T-helper 2 cell treated with Interferon-gamma antibody and Interleukin-4, amounts not matched to agents 5 μg/mL and 100 μg/mL, for 36 hours (primary cell): Measurements from ENCODE around the gene UBE2R2.
"Not testable (repeated sequence)": the region's sequence is repeated elsewhere in the genome, so short reads cannot be mapped to it uniquely, and the experiment has no call there.

Experiments used
- DNase-seq: peaks from one replicate; pipeline ENCODE4 v3.0.0; 2021; ENCODE audit warnings: low spot score
- H3K27ac Mint-ChIP-seq: one replicate; pipeline ENCODE4 v1.8.0; 2021; ENCODE audit warnings: mild to moderate bottlenecking, mixed read lengths
- H3K27me3 Mint-ChIP-seq: one replicate; pipeline ENCODE4 v1.8.0; 2021; ENCODE audit warnings: low read depth, mixed read lengths
- H3K36me3 Mint-ChIP-seq: one replicate; pipeline ENCODE4 v1.8.0; 2021; ENCODE audit warnings: low read depth, mixed read lengths
- H3K4me1 Mint-ChIP-seq: one replicate; pipeline ENCODE4 v1.8.0; 2021; ENCODE audit warnings: low read depth, mixed read lengths
- H3K4me3 Mint-ChIP-seq: one replicate; pipeline ENCODE4 v1.8.0; 2022; ENCODE audit warnings: mild to moderate bottlenecking, moderate library complexity, mixed read lengths
- H3K9me3 Mint-ChIP-seq: one replicate; pipeline ENCODE4 v1.8.0; 2021; ENCODE audit warnings: mixed read lengths

UBE2R2 gene, protein sequence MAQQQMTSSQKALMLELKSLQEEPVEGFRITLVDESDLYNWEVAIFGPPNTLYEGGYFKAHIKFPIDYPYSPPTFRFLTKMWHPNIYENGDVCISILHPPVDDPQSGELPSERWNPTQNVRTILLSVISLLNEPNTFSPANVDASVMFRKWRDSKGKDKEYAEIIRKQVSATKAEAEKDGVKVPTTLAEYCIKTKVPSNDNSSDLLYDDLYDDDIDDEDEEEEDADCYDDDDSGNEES

DNA sequence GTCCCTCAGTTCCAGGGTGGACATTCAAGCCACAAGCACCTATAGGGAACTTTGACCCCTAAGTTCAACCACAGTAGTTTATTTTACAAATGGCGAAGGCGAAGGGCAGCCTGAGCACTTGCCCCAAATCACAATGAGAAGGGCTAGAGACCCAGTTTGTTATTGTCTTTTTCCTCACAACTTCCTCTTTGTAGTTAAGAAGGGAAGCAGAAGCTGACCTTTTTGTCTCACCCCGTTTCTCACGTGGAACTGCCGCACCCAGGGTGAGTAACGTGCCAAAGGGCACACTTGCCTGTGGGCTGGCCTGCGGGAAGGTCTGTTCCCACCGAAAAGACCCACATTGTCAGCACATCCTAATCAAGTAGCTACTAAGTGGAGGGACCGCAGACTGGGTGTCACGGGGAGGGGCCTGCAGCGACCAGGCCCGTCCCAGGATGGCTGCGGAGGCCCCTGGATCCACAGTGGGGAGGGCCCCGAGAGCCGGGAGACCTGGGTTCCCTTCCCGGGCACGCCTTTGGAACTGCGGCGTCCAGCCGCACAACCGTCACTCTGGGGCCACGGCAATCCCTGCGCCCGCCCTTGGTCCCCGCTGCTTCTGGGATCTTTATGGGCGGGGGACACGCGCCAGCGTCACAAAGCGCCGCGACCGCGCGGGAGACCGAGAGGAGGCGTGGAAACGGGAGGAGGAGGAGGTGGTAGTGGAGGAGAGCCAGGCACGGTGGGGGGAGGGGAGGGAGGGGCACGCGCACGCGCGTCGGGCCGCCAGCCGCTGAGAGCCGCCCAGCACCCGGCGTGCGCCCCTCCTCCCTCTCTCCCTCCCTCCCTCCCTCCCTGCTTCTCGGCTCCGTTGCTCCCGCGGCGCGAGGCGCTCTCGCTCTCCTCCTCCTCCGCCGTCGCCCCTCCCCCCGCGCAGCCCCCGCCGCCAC is at the start of gene UBE2R2:
UBE2R2 (plus strand) TSS at position 834 of the 926 bp plus-strand sequence. CDS start 598 bp downstream, outside the sequence.
- H3K27ac Mint-ChIP-seq, result peak within 1 kb of the TSS; percentile 98
- peaks cover 48% of the 10 kb centered on the region for H3K4me1 Mint-ChIP-seq
- DNase-seq, result peak; percentile 89

DNA sequence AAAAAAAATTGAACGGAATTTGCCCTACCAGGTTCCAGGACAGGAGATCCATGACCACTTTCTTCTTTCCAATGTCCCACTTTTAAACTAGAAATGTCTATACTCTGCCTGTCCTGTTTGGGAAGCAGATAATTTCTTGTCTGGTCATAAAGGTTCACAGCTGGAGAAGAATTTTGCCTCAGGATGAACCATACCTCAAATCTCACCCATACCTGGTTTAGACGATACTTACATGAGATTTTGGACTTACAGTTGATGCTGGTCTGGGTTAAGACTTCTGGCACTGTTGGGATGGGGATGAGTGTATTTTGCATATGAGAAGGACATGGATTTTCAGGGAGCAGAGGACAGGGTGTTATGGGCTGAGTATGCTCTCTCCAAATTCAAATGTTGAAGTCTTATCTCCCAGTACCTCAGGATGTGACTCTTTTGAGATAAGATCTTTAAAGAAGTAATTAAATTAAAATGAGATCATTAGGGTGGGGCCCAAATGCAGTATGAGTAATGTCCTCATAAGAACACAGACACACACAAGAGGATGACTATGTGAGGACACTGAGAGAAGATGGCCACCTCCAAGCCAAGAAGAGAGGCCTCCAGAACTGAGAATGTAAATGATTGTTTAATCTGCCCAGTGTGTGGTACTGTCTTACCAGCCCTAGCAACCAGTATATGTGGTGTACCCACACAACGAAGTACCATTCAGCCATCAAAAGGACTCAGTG is 46.6 kb upstream of the UBE2R2 start:
- H3K9me3 Mint-ChIP-seq, H3K36me3 Mint-ChIP-seq, H3K4me3 Mint-ChIP-seq, DNase-seq, H3K27me3 Mint-ChIP-seq, H3K4me1 Mint-ChIP-seq: not testable (repeated sequence)
- peak overlapping the region; percentile 38 for H3K27ac Mint-ChIP-seq

More for the DNA sequence above, at the start of gene UBE2R2:
- Mint-ChIP-seq H3K36me3 (peaks cover 14% of the 10 kb centered on the region), H3K27me3 (peaks cover 6% of the 10 kb centered on the region), H3K4me3 (peak within 1 kb of the TSS; percentile 87), H3K9me3 (no peaks in the 10 kb centered on the region)

DNA sequence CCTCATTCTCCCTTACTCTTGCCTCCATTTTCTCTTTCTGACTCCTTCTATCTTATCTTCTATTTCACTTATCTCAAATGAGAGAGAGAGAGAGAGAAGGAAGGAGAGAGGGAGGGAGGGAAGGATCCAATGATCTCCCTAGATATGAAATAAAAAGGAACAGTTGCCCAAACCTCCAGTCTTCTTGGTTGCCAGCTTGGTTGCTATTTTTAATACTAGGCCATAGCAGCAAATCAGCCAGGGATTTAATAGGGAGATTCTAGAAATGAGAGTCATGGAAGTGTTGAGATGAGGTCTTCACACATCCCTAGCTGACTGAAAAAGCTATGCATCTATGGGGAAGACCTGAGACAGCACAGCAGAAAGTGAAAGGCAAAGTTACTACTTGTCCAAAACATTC is 43.8 kb upstream of the UBE2R2 start:
- not testable (repeated sequence) for H3K27ac Mint-ChIP-seq, H3K4me1 Mint-ChIP-seq, H3K36me3 Mint-ChIP-seq, H3K4me3 Mint-ChIP-seq, DNase-seq, H3K9me3 Mint-ChIP-seq
- H3K27me3 Mint-ChIP-seq, result peaks cover 16% of the 10 kb centered on the region

DNA sequence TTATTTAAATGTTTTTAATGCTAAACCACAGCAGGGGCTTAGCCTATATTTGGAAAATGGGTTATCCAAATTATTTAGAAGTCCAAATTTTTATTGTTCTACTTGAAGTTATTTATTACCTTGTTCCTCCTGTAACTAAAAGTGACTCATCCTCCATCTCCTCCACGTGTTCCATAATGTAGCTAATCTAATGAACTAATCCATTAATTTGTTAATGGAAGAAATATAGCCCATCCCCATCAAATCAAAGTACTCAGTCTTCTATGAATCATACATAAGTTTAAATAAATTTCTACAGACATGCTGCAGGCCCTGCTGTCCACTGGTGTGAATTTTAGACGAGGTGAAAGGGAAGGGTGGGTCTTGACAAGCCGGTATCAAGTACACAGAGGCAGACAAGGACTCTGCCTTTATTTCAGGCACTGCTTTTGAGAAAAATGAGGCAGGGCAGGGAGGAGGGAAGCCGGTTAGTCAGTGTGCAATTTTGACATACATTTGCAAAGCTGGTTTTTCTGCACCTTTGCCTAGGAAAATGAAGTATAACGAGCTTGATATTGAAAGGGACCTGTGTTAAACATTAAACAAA is 42.8 kb upstream of the UBE2R2 start:
- H3K4me3 Mint-ChIP-seq, DNase-seq, H3K27ac Mint-ChIP-seq, H3K9me3 Mint-ChIP-seq, H3K36me3 Mint-ChIP-seq: not testable (repeated sequence)
- H3K4me1 Mint-ChIP-seq, result peaks cover 14% of the 10 kb centered on the region
- H3K27me3 Mint-ChIP-seq, result peaks cover 21% of the 10 kb centered on the region

DNA sequence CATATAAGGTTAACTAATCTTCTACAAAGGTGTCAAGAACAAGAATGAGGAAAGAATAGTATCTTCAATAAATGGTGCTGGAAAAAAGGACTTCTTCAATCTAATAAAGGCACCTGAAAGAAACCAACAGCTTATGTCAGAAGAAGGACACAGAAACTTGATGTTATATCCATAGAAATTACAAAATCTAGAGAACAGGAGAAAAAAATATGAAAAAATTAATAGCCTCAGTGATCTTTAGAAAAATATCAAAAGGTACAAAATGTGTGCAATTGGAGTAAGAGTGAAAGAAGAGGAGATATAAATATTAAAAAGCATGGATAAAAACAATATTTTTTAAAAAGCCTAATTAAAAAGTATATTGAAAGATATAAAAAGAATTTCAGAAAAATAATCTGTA is 40.4 kb upstream of the UBE2R2 start:
- DNase-seq, result no peak
- no peak overlapping the region for H3K4me3 Mint-ChIP-seq
- H3K36me3 Mint-ChIP-seq, result no peaks in the 10 kb centered on the region
- no peak overlapping the region for H3K27ac Mint-ChIP-seq
- H3K4me1 Mint-ChIP-seq, result peaks cover 7% of the 10 kb centered on the region
- H3K9me3 Mint-ChIP-seq, result no peaks in the 10 kb centered on the region
- peaks cover 31% of the 10 kb centered on the region for H3K27me3 Mint-ChIP-seq

DNA sequence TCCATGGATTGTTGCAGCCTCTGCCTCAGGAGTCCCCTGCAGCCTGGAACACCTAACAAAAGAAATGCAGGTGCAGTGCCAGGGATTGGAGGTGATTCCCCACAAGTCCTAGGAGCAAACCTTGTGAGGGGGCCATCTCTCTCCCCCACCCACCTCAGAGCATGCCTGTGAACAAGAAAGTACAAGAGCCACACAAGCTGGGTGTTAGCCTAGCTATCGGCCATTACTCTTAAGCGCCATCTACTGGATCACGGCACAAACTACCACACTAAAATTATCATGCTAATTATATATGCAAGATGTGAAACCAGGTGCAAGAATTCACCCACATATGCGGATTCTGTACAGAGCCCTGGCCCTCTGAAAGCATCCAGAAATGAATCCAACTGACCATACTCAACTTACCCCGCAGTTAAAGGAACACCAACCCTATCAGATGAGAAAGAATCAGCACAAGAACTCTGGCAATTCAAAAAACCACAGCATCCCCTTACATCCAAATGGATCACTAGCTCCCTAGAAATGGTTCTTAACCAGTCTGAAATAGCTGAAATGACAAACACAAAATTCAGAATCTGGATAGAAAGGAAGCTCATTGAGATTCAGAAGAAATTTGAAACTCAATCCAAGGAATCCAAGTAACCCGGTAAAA is 38.1 kb upstream of the UBE2R2 start:
- DNase-seq, result peak; percentile 30
- peaks cover 35% of the 10 kb centered on the region for H3K27me3 Mint-ChIP-seq
- H3K9me3 Mint-ChIP-seq, result no peaks in the 10 kb centered on the region

DNA sequence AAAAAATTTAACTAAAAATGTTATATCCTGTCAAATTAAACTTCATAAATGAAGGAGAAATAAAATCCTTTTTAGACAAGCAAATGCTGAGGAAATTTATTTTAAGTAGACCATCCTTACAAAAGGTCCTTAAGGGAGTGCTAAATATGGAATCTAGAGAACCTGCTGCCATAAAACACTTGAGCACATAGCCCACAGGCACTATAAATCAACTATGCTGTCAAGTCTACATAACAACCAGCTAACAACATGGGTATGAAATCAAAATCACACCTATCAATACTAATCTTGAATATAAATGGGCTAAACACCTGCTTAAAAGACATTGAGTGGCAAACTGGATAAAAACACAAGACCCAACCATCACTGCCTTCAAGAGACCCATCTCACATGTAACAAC is 36.7 kb upstream of the UBE2R2 start:
- Mint-ChIP-seq H3K4me3 (no peak overlapping the region), H3K4me1 (peaks cover 13% of the 10 kb centered on the region), H3K27me3 (peaks cover 34% of the 10 kb centered on the region), H3K27ac (no peak overlapping the region), H3K36me3 (no peaks in the 10 kb centered on the region), H3K9me3 (no peaks in the 10 kb centered on the region)
- no peak for DNase-seq

More for the DNA sequence above, 38.1 kb upstream of the UBE2R2 start:
- no peak overlapping the region for H3K27ac Mint-ChIP-seq
- H3K4me3 Mint-ChIP-seq, result no peak overlapping the region
- peaks cover 13% of the 10 kb centered on the region for H3K4me1 Mint-ChIP-seq
- H3K36me3 Mint-ChIP-seq, result no peaks in the 10 kb centered on the region

DNA sequence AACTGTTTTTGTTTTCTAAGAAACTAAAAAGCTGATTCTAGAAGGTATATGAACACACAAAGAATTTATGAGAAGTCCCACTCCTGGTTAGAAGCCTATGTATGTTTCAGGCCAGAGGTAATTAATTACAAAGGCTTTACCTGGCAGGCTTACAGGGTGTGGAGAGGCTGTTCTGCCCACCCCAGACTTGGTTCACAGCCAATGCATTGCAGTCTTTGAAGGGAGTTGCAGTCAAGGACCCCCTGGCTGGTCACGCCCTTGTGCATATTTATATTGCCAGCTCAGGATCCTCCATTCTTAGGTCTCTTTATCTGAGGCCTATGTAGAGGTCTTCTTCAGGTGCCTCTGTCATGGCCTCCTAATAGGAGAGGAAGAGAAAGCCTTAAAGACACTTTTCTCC is 35.2 kb upstream of the UBE2R2 start:
- H3K9me3 Mint-ChIP-seq, result no peaks in the 10 kb centered on the region
- no peaks in the 10 kb centered on the region for H3K36me3 Mint-ChIP-seq
- H3K27me3 Mint-ChIP-seq, result peaks cover 36% of the 10 kb centered on the region
- no peak overlapping the region for H3K27ac Mint-ChIP-seq
- no peak overlapping the region for H3K4me3 Mint-ChIP-seq
- DNase-seq, result no peak
- H3K4me1 Mint-ChIP-seq, result peaks cover 10% of the 10 kb centered on the region

DNA sequence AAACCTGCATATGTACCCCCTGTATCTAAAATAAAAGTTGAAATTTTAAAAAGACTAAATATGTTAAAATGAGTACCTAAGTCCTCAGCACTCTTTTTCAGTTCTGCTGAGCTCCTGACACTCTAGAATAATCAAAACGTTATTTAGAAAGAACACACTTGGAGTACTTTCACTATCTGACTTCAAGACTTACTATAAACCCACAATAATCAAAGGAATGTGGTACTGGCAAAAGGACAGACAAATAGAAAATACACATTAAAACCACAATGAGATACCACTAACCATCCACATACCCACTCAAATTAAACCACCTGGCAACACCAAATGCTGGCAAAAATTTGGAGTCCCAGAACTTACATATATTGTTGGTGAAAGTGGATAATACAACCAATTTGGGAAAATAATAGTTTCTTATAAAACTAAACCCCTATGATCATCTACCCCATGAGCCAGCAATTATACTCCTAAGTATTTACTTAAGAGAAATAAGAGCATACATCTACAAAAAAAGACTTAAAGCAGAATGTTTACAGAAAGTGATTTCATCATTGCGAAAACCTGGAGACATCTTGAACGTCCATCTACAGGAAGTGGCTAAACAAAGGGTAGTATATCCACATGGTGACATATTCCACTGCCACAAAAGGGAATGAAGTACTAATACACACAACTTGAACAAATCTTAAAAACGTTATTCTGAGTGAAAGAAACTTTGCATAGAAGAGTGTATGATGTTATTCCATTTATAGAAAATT is 34.4 kb upstream of the UBE2R2 start:
- no peak for DNase-seq
- Mint-ChIP-seq H3K4me3 (no peak overlapping the region), H3K9me3 (no peaks in the 10 kb centered on the region), H3K27ac (no peak overlapping the region), H3K4me1 (peaks cover 10% of the 10 kb centered on the region), H3K27me3 (peaks cover 41% of the 10 kb centered on the region), H3K36me3 (no peaks in the 10 kb centered on the region)

DNA sequence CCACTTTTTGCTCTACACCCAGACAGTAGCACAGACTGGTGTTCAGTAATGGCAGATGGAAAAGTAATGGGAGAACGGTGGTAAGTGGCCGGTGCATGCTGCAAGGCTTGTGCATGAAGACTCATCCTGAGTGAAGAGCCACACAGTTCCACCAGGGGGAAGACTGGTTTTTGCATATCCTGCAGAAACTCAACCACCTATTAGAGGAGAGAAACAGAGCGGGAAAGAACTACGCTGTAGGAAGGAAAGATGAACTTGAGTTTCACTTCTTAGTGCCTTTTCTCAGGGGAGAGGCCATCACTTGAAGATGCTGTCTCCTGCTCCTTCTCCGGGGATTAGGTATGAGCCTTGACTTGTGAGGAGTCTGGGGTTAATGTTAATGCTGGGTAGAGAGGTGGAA is 31.0 kb upstream of the UBE2R2 start:
- no peak overlapping the region for H3K27ac Mint-ChIP-seq
- no peak overlapping the region for H3K4me3 Mint-ChIP-seq
- peaks cover 6% of the 10 kb centered on the region for H3K4me1 Mint-ChIP-seq
- H3K36me3 Mint-ChIP-seq, result no peaks in the 10 kb centered on the region
- no peak for DNase-seq
- H3K9me3 Mint-ChIP-seq, result no peaks in the 10 kb centered on the region
- peaks cover 35% of the 10 kb centered on the region for H3K27me3 Mint-ChIP-seq

DNA sequence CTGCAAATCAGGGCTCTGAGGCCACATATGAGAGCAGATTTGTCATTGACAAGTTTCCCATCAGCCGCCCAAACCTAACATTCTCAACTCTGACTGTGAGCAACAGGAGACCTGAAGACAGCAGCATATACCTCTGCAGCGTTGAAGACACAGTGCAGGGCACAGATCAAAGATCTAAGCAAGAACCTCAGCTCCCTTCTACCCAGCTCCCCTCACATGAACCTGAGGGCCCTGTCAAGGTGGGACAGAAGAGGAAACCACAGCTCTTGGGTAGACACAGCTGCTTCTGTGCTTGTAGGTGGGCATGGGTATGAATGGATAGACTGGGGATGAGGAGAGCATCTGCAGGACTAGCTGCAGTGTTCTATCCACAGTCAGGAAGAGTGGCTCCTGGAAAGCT is 30.3 kb upstream of the UBE2R2 start:
- DNase-seq, result no peak
- no peaks in the 10 kb centered on the region for H3K9me3 Mint-ChIP-seq
- H3K4me1 Mint-ChIP-seq, result peaks cover 6% of the 10 kb centered on the region
- H3K27me3 Mint-ChIP-seq, result peaks cover 40% of the 10 kb centered on the region
- H3K27ac Mint-ChIP-seq, result no peak overlapping the region
- H3K4me3 Mint-ChIP-seq, result no peak overlapping the region
- H3K36me3 Mint-ChIP-seq, result no peaks in the 10 kb centered on the region

DNA sequence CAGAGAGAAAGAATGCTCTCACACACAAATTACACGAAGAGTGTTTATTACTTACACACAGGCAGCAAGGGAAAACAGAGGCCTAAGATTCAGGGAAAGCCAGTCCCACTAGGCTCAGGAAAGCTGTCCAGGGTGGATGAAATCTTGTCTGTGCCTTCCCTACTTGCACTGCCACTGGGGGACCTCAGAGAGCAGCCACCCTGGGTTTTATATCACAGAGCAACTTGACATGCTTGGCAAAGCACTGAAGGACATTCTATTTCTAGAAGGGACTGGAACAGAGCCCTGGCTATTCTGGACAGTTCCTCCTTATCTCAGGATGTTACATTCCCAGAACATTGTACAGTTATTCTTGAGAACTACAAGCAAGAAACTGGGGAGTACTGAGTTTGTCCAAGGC is 29.1 kb upstream of the UBE2R2 start:
- DNase-seq, result no peak

DNA sequence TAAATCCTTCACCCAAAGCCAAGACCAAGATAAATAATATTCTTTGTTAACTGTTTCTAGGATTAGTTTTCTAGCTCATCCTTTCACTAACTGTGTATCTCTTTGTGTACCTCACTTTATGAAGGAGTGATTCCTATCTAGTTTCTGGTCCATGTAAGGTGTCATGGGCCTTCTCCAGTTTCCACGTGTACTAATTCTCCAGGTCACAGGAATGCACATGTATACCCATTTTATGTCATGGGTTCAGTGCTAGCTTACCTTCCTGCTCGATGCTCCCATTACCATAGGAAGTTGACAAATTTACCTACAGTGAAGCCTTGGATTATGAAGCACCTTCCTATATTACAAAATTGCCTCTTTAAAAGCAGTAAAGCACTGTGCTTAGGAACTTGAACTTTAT is 27.5 kb upstream of the UBE2R2 start:
- peaks cover 49% of the 10 kb centered on the region for H3K27me3 Mint-ChIP-seq

More for the DNA sequence above, 29.1 kb upstream of the UBE2R2 start:
- H3K9me3 Mint-ChIP-seq, result no peaks in the 10 kb centered on the region
- H3K36me3 Mint-ChIP-seq, result no peaks in the 10 kb centered on the region
- H3K27ac Mint-ChIP-seq, result no peak overlapping the region
- H3K4me3 Mint-ChIP-seq, result no peak overlapping the region
- peaks cover 48% of the 10 kb centered on the region for H3K27me3 Mint-ChIP-seq
- no peaks in the 10 kb centered on the region for H3K4me1 Mint-ChIP-seq

More for the DNA sequence above, 27.5 kb upstream of the UBE2R2 start:
- not testable (repeated sequence) for H3K4me1 Mint-ChIP-seq, H3K27ac Mint-ChIP-seq, H3K4me3 Mint-ChIP-seq, DNase-seq, H3K36me3 Mint-ChIP-seq, H3K9me3 Mint-ChIP-seq
